B cell (primary cell): ENCODE data around the gene SHLD1. TPM values are rescaled to one million over a fixed set of nuclear protein-coding genes. Genes with fewer than 3 reads are reported as not detected.

Experiments
- ATAC-seq: fragments of 200-7000 bp; cut with Tn5 transposase; one replicate; pipeline ENCODE4 v1.10.0; 2021; ENCODE audit warnings: low read depth, mild to moderate bottlenecking, moderate number of reproducible peaks, moderate library complexity
- CTCF ChIA-PET: fragments of 350-600 bp; sonication (Branson Sonifier 250); formaldehyde crosslinking; loops from one replicate; lab custom pipeline; 2021; ENCODE audit warnings: antibody characterized with exemption, inconsistent platforms; lab: Charles Lee
- POLR2A ChIA-PET: fragments of 350-600 bp; sonication (Branson Sonifier 250); formaldehyde crosslinking; loops from one replicate; lab custom pipeline; 2021; ENCODE audit warnings: antibody characterized with exemption; lab: Charles Lee
- DNase-seq: peaks from one replicate; pipeline ENCODE4 v3.0.0; 2013
- H2AFZ ChIP-seq: 2 replicates; pipeline ENCODE4 v1.6.1; 2012; ENCODE audit warnings: mild to moderate bottlenecking, low read depth, low read length; ENCODE audit not compliant: insufficient read depth, poor library complexity, severe bottlenecking
- H3K27ac ChIP-seq, 2 donors: 1 replicate in 1 of 2; 2 replicates in 1 of 2; pipeline ENCODE4 v1.5.1; 2012 to 2013; ENCODE audit warnings: low read length in 2 of 2, mild to moderate bottlenecking in 2 of 2, moderate library complexity in 1 of 2
- H3K27me3 ChIP-seq, 4 experiments: fragments of 200-600 bp in 1 of 4; sonication (generic) in 1 of 4; replicated peaks in 1 of 4; 1 replicate in 2 of 4; 2 replicates in 2 of 4; pipeline versions ENCODE4 v1.6.1 to v1.7.0; 2013 to 2016; ENCODE audit warnings: low read length in 3 of 4, mild to moderate bottlenecking in 2 of 4, mixed read lengths in 1 of 4, moderate library complexity in 1 of 4; ENCODE audit not compliant: insufficient read depth in 4 of 4, control insufficient read depth in 3 of 4; ENCODE audit errors: control extremely low read depth in 1 of 4
- H3K36me3 ChIP-seq, 2 experiments: replicated peaks in 1 of 2; 1 replicate in 1 of 2; 2 replicates in 1 of 2; pipeline versions ENCODE4 v1.6.1 to v1.7.1; 2013; ENCODE audit warnings: low read length in 1 of 2; ENCODE audit not compliant: insufficient read depth in 2 of 2, control insufficient read depth in 1 of 2; ENCODE audit errors: control extremely low read depth in 1 of 2, extremely low read depth in 1 of 2
- H3K4me1 ChIP-seq, 2 donors: fragments of 200-600 bp in 1 of 2; sonication (generic) in 1 of 2; 1 replicate in 1 of 2; 2 replicates in 1 of 2; pipeline versions ENCODE4 v1.5.1 to v1.6.1; 2013 to 2017; ENCODE audit warnings: low read length in 2 of 2; ENCODE audit not compliant: control insufficient read depth in 2 of 2, insufficient read depth in 2 of 2
- H3K4me2 ChIP-seq: replicated peaks from 2 replicates; pipeline ENCODE3; 2012; ENCODE audit warnings: mild to moderate bottlenecking, low read depth, low read length; ENCODE audit not compliant: poor library complexity, severe bottlenecking
- H3K4me3 ChIP-seq, 5 experiments: fragments of 200-600 bp in 1 of 5; sonication (generic) in 1 of 5; 1 replicate in 3 of 5; 2 replicates in 2 of 5; pipeline versions ENCODE4 v1.5.1 to v1.7.0; 2011 to 2016; ENCODE audit warnings: low read length in 4 of 5, mild to moderate bottlenecking in 4 of 5, low read depth in 2 of 5, control low read depth in 1 of 5, moderate library complexity in 1 of 5; ENCODE audit not compliant: insufficient read depth in 1 of 5; ENCODE audit errors: control extremely low read depth in 1 of 5, extremely low read depth in 1 of 5
- H3K79me2 ChIP-seq: fragments of 200-600 bp; sonication (generic); one replicate; pipeline ENCODE4 v1.6.0; 2016; ENCODE audit warnings: low read length; ENCODE audit not compliant: control insufficient read depth, insufficient read depth
- H3K9ac ChIP-seq: fragments of 200-600 bp; sonication (generic); 2 replicates; pipeline ENCODE4 v1.6.1; 2017; ENCODE audit warnings: mild to moderate bottlenecking, low read length, moderate library complexity
- H3K9me3 ChIP-seq, 3 donors: one replicate each; pipeline versions ENCODE4 v1.6.1 to v1.7.1; 2013; ENCODE audit warnings: low read length in 2 of 3; ENCODE audit not compliant: control insufficient read depth in 2 of 3, insufficient read depth in 1 of 3; ENCODE audit errors: control extremely low read depth in 1 of 3
- H4K20me1 ChIP-seq: 2 replicates; pipeline ENCODE4 v1.6.0; 2012; ENCODE audit warnings: mild to moderate bottlenecking, low read length; ENCODE audit not compliant: insufficient read depth, control insufficient read depth, poor library complexity, severe bottlenecking
- H3K27ac Mint-ChIP-seq: one replicate; pipeline ENCODE4 v1.8.0; 2021; ENCODE audit warnings: mixed read lengths
- H3K27me3 Mint-ChIP-seq: one replicate; pipeline ENCODE4 v1.8.0; 2021; ENCODE audit warnings: mixed read lengths
- H3K4me1 Mint-ChIP-seq: one replicate; pipeline ENCODE4 v1.8.0; 2021; ENCODE audit warnings: mixed read lengths
- H3K4me3 Mint-ChIP-seq: one replicate; pipeline ENCODE4 v1.8.0; 2021; ENCODE audit warnings: mixed read lengths
- H3K9me3 Mint-ChIP-seq: one replicate; pipeline ENCODE4 v1.8.0; 2022; ENCODE audit warnings: mixed read lengths; ENCODE audit not compliant: insufficient read depth
- EZH2 ChIP-seq: IDR thresholded peaks from 2 replicates; pipeline ENCODE4 v1.6.1; 2012; ENCODE audit warnings: borderline replicate concordance, low read depth, mild to moderate bottlenecking, moderate library complexity, low read length; ENCODE audit not compliant: insufficient read depth, poor library complexity, severe bottlenecking
- WGBS: methylation state at CpG from one replicate; pipeline ENCODE4 v1.1.5; 2013; ENCODE audit warnings: missing lambda C conversion rate; ENCODE audit not compliant: insufficient coverage; 5-methylcytosine and 5-hydroxymethylcytosine counted together
- intact Hi-C: fragments of 100-400 bp; cut with micrococcal nuclease; formaldehyde crosslinking; loops from one replicate; pipeline ENCODE4 v1.10.0; 2022
- polyA plus RNA-seq: library from polyadenylated mRNA; depleted of rRNA; stranded (reverse); fragments of >200 nt; gene quantifications from 2 replicates; pipeline ENCODE4 v1.2.3, GENCODE V29; 2012
- total RNA-seq, 2 donors: library from RNA; stranded (reverse); fragments of 120-200 nt in 1 of 2; gene quantifications; 1 replicate in 1 of 2; 2 replicates in 1 of 2; pipeline versions ENCODE4 v1.2.3 to v1.2.4, GENCODE V29; 2013 to 2022
- TF ChIP-seq, protein P1 (sequence below): fragments of 200-600 bp; IDR thresholded peaks from one replicate; pipeline ENCODE4 v1.8.0; 2022; ENCODE audit warnings: antibody characterized with exemption, mild to moderate bottlenecking

The SHLD1 gene
- total and polyA plus RNA-seq, 2 donors (not counting 1 experiment from before 2014, with no cell fraction given) = 15.4 to 18.5 TPM

DNA sequence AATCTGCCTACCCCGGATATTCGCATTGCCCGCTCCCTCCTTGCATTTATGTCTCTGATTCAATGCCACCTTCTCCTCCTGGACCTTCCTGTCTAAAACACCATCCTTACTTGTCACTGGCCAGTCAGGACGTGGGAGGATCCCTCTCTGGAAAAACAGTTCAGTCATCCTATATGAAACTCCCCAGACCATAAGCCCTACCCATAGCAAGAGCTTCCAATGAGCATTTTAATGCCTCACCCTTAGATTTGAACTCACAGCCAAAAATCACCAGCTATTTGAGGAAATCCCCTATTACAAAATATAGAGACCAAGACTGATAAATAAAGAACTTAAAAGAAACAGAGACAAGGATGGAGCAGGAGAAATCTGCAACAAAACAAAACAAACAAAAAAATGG lies 86.4 kb downstream of the SHLD1 start:
- H3K27me3 ChIP-seq = no peaks in the 10 kb centered on the region
- H3K36me3 ChIP-seq = peaks cover 0 to 5% of the 10 kb centered on the region in 2 experiments
- Mint-ChIP-seq H3K4me3 (no peak overlapping the region), H3K27ac (no peak overlapping the region), H3K9me3 (no peaks in the 10 kb centered on the region), H3K27me3 (no peaks in the 10 kb centered on the region), H3K4me1 (peaks cover 9% of the 10 kb centered on the region)
- no peak overlapping the region for H3K4me2 ChIP-seq
- no peak overlapping the region for H2AFZ ChIP-seq
- H3K9me3 ChIP-seq = peaks cover 0 to 7% (median 0%) of the 10 kb centered on the region in 3 donors
- H3K9ac ChIP-seq = no peak overlapping the region
- ATAC-seq (no peak), DNase-seq (no peak)
- ChIA-PET CTCF (no interaction called here), POLR2A (no interaction called here)
- TF ChIP-seq, protein P1, sequence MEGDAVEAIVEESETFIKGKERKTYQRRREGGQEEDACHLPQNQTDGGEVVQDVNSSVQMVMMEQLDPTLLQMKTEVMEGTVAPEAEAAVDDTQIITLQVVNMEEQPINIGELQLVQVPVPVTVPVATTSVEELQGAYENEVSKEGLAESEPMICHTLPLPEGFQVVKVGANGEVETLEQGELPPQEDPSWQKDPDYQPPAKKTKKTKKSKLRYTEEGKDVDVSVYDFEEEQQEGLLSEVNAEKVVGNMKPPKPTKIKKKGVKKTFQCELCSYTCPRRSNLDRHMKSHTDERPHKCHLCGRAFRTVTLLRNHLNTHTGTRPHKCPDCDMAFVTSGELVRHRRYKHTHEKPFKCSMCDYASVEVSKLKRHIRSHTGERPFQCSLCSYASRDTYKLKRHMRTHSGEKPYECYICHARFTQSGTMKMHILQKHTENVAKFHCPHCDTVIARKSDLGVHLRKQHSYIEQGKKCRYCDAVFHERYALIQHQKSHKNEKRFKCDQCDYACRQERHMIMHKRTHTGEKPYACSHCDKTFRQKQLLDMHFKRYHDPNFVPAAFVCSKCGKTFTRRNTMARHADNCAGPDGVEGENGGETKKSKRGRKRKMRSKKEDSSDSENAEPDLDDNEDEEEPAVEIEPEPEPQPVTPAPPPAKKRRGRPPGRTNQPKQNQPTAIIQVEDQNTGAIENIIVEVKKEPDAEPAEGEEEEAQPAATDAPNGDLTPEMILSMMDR = no peak
- no peak for TF ChIP-seq EZH2
- peaks cover 0 to 4% of the 10 kb centered on the region in 2 donors for H3K4me1 ChIP-seq
- no peaks in the 10 kb centered on the region for H4K20me1 ChIP-seq
- H3K4me3 ChIP-seq = no peak overlapping the region
- no peak overlapping the region for H3K27ac ChIP-seq
- H3K79me2 ChIP-seq = no peaks in the 10 kb centered on the region
- 100% methylated on average over 4 of the region's 4 CpGs for WGBS
- intact Hi-C loops = no loop called here

DNA sequence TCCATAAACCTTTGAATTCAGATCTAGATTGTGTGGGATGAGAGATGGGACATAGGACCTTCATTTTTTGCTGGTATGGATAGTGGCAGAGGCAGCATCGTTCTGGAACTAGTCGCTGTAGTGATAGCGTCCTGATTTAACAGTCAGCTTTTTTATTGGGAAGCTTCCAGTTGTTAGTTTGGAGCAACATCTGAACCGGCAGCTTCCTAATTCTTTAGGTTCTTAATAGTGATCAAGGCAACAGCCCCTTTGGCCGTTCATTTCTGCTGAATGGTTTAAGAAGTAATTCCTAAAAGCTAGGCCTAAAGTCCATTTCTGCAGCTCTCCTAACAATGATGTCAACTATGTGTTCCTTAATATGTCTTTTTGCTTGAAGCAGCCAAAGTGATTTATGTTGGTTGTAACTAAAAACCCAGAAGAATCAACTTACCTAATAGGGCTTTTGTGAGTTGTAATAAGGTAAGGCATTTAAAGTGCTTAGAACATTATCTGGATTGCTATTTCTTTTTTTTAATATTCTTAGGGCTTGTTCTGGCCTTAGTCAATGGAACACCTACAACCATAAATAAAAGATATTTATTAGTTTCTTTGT lies 90.3 kb downstream of the SHLD1 start:
- TF ChIP-seq, protein P1 = no peak
- no peak for TF ChIP-seq EZH2
- DNase-seq (no peak), ATAC-seq (no peak)
- Histone ChIP-seq H3K36me3 (no peaks in the 10 kb centered on the region), H3K4me3 (no peak overlapping the region), H3K4me1 (peaks cover 0 to 4% of the 10 kb centered on the region in 2 donors), H4K20me1 (no peaks in the 10 kb centered on the region), H3K27me3 (no peaks in the 10 kb centered on the region), H3K9me3 (no peaks in the 10 kb centered on the region), H3K9ac (no peak overlapping the region), H2AFZ (no peak overlapping the region), H3K79me2 (no peaks in the 10 kb centered on the region), H3K4me2 (no peak overlapping the region), H3K27ac (no peak overlapping the region)
- Mint-ChIP-seq H3K9me3 (no peaks in the 10 kb centered on the region), H3K27me3 (no peaks in the 10 kb centered on the region), H3K4me1 (peaks cover 29% of the 10 kb centered on the region), H3K27ac (no peak overlapping the region), H3K4me3 (no peak overlapping the region)
- WGBS = 100% methylated on average over 3 of the region's 5 CpGs
- ChIA-PET CTCF (interaction anchor here (0.9 to 1.7 kb wide), 2 partner anchors 52 to 312 kb away, joined by 3 to 4 read pairs; no protein-coding TSS in a partner anchor), POLR2A (no interaction called here)
- intact Hi-C loops = no loop called here
